Kidney glomerular epithelial cell (primary cell): ENCODE results near the gene GRIA1.

ENCODE experiments used
- DNase-seq: peaks from one replicate; lab custom pipeline; 2025; lab: John Stamatoyannopoulos, UW

GRIA1 gene

GRCh38 chr5:153551537-153552079 is 61.1 kb downstream of the GRIA1 start:
- peak; percentile 91 for DNase-seq

DNA sequence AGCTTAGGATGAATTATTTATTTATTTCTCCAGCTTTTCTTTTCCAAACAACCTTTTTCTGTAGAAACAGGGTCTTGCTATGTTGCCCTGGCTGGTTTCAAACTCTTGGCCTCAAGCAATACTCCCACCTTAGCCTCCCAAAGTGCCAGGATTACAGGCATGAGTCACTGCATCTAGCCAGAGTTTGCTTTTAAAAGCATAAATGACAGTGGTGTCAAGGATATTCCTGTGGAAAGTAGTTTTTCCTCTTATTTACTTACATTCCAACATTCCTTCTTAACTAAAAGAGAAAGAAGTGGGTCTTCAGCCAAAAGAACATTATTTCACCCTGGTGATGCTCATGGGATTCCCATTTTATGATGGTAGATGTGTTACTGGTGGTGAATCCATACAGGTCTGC is 62.4 kb downstream of the GRIA1 start:
- DNase-seq = no peak

DNA sequence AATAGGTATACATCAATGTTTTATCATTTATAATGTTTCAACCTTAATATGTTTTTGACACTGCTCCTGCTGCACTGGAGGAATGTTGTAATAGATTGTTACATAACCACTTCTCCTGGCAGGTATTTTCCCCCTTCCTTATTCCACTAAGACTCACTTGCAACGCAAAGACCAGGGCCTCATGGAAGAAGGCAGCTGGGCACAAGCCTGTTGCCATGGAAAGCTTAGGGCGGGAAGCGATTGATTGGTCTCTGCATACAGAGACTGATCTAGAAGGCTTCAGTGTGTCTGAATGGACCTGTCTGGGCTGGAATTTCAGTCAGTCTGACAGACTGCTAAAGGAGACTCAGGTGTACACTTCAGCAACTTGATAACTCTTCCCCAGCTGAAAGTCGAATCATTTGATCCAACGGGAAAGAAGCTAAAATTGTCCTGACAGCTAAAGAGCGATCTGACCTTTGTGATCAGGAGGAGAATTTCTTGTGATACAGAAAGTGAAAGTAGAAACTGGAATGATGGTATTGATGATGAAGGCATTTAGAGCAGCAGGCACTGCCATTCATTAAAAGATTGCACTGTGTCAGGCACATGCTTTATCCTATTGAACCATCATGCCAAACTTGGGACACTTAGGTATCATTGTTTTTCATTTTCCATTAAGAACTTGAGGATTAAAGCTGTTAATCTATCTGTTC is 65.1 kb downstream of the GRIA1 start:
- DNase-seq = no peak

DNA sequence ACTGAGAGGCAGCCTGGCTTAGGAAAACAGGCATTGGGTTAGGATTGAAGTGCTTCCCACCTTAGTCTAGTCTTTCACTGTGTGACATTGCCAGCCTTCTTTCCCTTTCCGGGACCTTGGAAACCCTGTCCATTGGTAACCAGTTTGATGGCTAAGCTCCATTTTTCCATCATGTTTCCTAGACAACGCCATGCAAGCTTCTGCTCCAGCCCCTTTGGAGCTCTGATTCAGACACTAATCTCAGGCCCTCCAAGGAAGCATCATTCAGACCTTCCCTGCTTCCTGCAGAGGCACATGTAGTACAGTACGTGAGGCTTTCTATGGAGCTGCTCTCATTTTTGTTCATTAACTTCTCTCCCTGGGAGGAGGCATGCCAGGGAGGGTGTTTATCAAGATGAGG is 68.5 kb downstream of the GRIA1 start:
- no peak for DNase-seq

GRCh38 chr5:153559926-153560325 is 69.5 kb downstream of the GRIA1 start:
- no peak for DNase-seq

- DNase-seq = peak; percentile 53
Observed at GRCh38 chr5:153562189-153562588, 71.7 kb downstream of the GRIA1 start.

DNA sequence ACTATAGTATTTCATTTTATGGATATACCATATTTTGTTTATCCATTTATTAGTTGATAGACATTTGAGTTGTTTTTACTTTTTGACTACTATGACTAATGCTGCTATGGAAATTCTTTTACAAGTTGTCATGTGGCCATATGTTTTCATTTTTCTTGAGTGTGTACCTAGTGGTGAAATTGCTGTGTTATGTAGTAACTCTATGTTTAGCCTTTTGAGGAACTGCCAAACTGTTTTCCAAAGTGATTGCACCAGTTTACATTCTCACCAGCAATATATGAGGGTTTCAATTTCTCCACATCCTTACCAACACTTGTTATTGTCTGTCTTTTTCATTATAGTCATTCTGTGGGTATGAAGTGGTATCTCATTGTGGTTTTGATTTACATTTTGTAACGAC is 75.4 kb downstream of the GRIA1 start:
- no peak for DNase-seq

GRCh38 chr5:153569036-153569435 is 78.6 kb downstream of the GRIA1 start:
- no peak for DNase-seq

GRCh38 chr5:153571162-153571561 is 80.7 kb downstream of the GRIA1 start:
- DNase-seq = no peak

DNA sequence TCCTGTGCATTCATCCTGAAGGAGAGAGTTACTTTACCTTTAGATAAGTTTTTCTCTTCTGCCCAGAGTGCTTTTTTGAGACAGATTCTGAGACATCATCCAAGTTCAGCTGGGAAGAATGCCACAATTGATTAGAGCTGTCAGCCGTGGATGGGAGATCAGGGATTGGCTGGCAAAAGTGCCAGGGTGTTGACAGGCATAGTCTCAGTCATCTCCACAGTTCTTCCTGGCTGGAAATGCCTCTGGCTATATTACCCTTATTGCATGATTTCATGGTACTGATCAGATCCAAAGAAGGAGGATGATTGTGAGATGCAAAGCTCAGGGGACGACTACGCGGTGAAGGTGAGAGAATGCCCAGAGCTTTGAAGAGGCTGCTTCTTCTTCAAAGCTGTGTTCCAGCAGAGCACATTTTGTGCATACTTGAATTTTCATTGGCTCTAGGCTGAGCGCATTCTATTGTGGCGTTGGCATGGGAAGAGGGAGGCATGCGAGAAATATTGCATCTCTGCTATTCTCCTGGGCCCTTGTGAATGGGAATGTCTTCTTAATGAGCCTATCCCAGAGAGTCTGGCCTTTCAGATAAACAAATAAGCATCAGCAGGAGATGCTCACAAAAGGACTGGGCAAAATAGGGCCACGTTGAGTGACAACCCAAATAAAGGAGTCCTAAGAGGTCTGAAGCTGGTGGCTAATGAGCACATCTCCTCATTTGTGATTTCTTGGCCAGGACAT is 82.1 kb downstream of the GRIA1 start:
- DNase-seq = no peak

DNA sequence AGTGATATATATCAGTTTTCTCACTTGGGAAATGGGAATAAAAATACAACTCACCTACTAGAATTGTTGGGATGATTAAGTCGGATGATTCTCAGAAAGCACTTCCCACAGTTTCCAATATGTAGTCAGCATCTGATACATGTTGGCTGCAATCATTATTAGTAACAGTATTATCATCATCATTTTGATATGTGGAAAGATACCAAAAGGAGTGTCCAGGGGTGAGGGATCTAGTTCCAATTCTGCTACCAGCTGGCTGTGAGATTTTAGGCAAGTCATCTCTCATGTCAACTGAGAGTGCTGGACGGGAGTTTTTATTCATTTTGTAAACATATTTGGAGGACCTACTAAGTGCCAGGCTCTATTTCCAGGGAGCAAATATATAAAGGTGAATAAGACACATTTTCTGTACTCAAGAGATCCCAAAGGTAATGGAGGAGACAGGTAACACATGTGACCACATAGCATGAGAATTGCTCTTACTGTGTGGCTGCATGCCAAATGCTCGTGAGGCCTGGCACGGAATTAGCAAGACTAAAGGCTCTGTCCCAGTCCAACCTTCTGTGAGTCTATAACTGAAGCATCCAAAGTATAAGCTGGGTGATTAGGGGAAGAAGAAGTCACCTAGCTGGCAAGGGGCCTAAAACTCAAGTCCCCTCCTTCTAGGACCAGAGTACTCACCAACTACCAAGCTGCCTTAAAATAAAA is 83.0 kb downstream of the GRIA1 start:
- no peak for DNase-seq

DNA sequence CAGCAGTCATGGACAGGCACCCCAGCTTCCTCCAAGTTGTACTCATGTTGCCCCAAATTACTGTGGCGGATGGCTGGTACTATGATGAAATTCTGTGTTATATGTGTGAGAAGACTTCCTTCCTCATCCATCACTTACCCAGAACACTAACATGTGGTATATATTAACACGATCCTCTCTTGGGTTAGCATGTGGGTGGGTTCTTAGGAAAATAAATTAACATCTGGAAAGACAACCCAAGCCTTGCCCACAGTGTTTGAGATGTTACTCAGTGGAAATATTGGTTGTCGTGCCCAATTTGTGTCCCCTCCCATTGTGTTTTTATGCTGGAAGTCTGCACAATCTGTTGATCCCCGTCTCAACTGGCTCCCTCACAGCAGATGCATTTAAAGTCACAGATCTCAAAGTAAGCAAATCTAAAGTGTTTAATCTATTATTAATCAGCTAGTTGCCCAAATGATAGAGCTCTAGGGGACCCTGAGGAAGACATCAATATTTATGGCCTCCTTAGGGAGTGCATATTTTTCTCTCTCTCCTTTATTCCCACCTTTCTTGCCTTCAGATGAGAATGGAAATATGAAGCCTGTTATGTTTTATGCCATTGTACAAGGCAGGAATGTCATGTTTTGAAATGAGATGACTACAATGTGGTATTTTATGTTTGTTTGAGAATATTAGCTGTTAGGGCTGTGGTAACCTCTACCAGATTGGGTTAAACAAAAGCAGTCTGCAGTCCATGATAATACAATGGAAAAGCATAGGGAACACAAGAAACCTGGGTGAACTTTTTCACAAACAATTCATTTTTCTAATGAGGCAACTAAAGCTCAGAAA is 93.9 kb downstream of the GRIA1 start:
- no peak for DNase-seq

- no peak for DNase-seq
Observed at GRCh38 chr5:153584960-153585359, 94.5 kb downstream of the GRIA1 start.

GRCh38 chr5:153585622-153586277 is 95.3 kb downstream of the GRIA1 start:
- no peak for DNase-seq

DNA sequence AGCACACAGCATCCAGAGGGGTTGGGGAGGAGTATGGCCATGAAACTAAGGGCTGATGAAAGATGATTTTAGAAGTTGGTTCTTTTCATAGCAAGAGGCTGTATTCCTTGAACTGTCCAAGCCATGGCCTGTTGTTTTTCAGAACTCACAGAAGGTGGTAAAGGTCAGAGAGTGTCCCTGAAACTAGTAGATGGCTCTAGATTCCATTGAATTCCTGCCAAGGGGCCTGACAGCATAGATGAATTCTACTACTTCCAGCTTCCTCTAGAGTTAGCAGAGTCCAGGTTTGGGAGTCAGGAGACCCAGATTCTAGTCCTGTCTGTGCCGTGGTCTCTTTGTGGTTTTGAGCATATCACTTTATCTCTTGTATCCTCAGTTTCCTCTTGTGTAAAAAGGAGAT is 101.6 kb downstream of the GRIA1 start:
- no peak for DNase-seq

DNA sequence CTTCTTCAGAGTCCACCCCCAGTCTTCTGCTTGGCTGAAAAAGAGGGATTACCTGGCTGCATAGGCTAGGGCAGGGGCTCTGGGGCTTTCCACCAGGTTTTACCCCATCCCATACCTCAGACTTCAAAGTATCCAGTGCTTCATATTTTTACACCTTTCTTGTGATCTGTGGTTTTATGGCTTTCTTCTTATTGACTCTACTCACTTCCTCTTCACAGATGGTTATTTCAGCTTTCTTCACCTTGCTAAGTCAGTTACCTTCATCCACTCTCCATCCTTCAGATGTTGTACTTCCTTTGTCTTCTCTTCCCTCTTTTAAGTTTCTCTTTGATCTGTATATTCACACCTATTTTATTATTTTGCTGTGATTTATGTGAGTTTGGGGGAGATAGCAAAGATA is 104.3 kb downstream of the GRIA1 start:
- no peak for DNase-seq

DNA sequence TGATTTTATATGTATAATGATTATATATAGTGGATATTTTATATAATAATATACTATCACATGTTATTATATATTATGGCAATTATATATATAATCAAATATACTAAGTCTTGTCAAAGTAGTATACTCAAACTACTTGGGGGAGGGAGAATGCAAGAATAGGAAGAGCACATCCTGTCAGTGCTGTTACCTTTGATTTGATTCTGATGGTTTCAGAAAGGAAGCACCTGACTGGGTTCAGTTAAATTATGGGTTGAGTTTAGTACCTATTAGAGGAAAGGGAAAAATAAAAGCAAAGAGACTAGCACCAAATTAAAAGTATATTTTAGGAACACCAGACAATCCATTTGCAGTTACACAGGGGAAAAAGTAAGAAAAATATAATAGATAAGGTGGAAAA is 107.6 kb downstream of the GRIA1 start:
- no peak for DNase-seq

- DNase-seq = no peak
Observed at GRCh38 chr5:153601377-153601776, 110.9 kb downstream of the GRIA1 start.

DNA sequence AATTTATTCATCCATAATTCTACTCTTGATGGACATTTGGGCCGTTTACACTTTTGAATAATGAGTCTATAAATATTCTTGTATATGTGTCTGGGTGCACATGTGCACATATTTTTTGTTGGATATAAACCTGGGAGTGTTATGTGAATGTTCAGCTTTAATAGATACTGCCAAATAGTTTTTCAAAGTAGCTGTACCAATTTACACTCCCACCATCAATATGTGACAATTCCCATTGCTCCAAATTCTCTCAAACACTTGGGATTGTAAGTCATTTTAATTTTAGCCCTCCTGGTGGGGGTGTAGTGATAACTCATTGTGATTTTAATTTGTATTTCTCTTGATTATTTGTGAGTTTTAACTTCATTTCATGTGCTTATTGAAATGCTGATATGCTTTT is 114.9 kb downstream of the GRIA1 start:
- DNase-seq = no peak

DNA sequence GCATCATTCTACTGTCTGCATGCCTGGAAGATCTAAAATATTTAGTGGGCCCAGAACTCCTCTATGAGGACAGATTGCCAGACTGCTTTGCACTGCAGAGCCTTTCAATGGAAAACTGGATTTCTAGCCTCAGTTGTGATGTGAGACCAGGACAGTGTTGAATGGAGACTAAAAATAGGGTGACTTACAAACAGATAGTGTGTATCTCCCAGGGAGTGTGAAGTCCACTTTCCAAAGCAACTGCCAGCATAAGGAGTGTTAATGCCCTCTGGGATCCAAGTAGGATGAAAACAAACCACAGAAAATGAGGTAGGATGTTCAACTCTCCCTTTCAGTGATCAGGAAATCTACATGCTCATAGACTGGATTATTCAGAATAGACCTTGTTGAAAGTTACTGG is 119.5 kb downstream of the GRIA1 start:
- DNase-seq = no peak

DNA sequence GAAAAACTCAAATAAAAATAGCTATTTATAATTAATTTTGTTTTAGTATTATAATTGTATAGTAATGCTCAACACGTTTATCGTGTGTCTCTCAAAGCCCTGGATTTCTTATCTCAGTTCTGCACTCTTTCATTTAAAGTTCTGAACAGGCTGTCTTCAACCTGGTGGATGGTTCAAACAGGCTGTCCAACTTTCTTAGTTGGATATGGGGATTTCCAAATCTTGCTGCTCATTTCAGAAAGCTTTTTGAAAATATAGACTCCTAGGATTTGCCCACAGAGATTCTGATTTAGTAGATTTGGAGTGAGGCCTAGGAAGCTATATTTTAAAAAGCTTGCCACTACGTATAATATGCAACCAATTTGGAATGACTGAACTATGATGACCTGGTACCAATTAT is 120.3 kb downstream of the GRIA1 start:
- no peak for DNase-seq
